Mesothelial cell of epicardium (in vitro differentiated cells): ENCODE data around the gene NGF. TPM values are rescaled to one million over a fixed set of nuclear protein-coding genes. Genes with fewer than 3 reads are reported as not detected.
"Not testable (repeated sequence)": the region's sequence is repeated elsewhere in the genome, so short reads cannot be mapped to it uniquely, and the experiment has no call there.

Experiments used
- DNase-seq, 2 experiments: peaks; one replicate each; pipeline ENCODE4 v3.0.0; 2021; ENCODE audit warnings: low spot score in 2 of 2; ENCODE audit not compliant: unreplicated experiment in 2 of 2
- H3K27ac Mint-ChIP-seq: 2 replicates; pipeline ENCODE4 v1.8.0; 2021; ENCODE audit warnings: mixed read lengths
- H3K27me3 Mint-ChIP-seq: 2 replicates; pipeline ENCODE4 v1.8.0; 2021; ENCODE audit warnings: low read depth, mixed read lengths
- H3K36me3 Mint-ChIP-seq: 2 replicates; pipeline ENCODE4 v1.8.0; 2021; ENCODE audit warnings: mixed read lengths
- H3K4me1 Mint-ChIP-seq: 2 replicates; pipeline ENCODE4 v1.8.0; 2021; ENCODE audit warnings: mixed read lengths
- H3K4me3 Mint-ChIP-seq: 2 replicates; pipeline ENCODE4 v1.8.0; 2021; ENCODE audit warnings: mild to moderate bottlenecking, moderate library complexity, mixed read lengths
- H3K9me3 Mint-ChIP-seq: 2 replicates; pipeline ENCODE4 v1.8.0; 2021; ENCODE audit warnings: mixed read lengths
- total RNA-seq: library from RNA; stranded (reverse); gene quantifications from 3 replicates; pipeline ENCODE4 v1.2.1, GENCODE V29; 2021
- TF ChIP-seq, protein P1 (sequence below): fragments of 200-600 bp; sonication (generic); IDR thresholded peaks from one replicate; pipeline ENCODE4 v1.5.0; 2021; ENCODE audit warnings: antibody characterized with exemption; ENCODE audit not compliant: unreplicated experiment

Gene NGF
- total RNA-seq, 1 donor from 2014 or later = 4.2 TPM

DNA sequence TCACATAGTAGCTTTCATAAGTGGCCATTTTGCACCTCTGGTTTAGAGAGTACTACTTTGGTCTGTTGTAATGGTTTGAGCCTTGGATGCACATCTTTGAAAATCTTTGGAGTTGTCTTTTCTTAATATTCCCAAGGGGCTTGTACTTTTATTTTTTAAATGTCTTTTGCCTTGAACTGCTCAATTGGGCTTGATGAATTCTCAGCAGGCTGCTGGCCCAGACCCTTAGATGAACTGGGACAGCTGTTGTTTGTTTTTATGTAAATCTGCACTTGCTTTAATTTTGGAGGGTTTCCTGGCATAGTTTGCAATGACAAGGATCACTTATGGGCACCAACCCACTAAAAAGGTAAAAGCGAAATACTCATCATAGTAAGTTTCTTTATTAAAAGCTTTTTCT, 24.9 kb downstream of the NGF start:
- H3K36me3 Mint-ChIP-seq = no peaks in the 10 kb centered on the region
- H3K27ac Mint-ChIP-seq = no peak overlapping the region
- no peaks in the 10 kb centered on the region for H3K9me3 Mint-ChIP-seq
- TF ChIP-seq, protein P1, sequence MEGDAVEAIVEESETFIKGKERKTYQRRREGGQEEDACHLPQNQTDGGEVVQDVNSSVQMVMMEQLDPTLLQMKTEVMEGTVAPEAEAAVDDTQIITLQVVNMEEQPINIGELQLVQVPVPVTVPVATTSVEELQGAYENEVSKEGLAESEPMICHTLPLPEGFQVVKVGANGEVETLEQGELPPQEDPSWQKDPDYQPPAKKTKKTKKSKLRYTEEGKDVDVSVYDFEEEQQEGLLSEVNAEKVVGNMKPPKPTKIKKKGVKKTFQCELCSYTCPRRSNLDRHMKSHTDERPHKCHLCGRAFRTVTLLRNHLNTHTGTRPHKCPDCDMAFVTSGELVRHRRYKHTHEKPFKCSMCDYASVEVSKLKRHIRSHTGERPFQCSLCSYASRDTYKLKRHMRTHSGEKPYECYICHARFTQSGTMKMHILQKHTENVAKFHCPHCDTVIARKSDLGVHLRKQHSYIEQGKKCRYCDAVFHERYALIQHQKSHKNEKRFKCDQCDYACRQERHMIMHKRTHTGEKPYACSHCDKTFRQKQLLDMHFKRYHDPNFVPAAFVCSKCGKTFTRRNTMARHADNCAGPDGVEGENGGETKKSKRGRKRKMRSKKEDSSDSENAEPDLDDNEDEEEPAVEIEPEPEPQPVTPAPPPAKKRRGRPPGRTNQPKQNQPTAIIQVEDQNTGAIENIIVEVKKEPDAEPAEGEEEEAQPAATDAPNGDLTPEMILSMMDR = no peak
- no peak for DNase-seq
- H3K4me1 Mint-ChIP-seq = peaks cover 15% of the 10 kb centered on the region
- H3K4me3 Mint-ChIP-seq = no peak overlapping the region
- H3K27me3 Mint-ChIP-seq = no peaks in the 10 kb centered on the region

DNA sequence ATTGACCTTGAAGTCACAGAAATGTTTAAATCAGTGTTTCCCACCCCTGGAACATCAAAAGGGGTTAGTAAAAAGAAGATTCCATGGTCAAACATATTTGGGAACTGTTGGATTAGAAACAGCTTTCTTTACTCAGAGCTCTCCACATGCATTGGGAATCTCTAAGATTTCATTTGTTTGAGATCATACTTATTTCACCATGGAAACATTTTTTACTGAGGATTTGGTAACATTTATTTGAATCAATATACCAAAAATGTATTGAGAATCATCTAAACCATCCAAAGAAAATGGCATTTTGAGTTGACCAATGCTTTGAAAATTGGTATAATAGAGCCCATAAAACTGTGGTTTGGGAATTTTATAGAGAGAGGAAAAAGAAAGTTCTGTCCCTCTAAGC, 25.3 kb downstream of the NGF start:
- Mint-ChIP-seq H3K36me3 (no peaks in the 10 kb centered on the region), H3K4me3 (no peak overlapping the region), H3K27ac (no peak overlapping the region), H3K9me3 (no peaks in the 10 kb centered on the region), H3K27me3 (no peaks in the 10 kb centered on the region), H3K4me1 (peaks cover 15% of the 10 kb centered on the region)
- no peak for DNase-seq
- TF ChIP-seq, protein P1 = no peak

DNA sequence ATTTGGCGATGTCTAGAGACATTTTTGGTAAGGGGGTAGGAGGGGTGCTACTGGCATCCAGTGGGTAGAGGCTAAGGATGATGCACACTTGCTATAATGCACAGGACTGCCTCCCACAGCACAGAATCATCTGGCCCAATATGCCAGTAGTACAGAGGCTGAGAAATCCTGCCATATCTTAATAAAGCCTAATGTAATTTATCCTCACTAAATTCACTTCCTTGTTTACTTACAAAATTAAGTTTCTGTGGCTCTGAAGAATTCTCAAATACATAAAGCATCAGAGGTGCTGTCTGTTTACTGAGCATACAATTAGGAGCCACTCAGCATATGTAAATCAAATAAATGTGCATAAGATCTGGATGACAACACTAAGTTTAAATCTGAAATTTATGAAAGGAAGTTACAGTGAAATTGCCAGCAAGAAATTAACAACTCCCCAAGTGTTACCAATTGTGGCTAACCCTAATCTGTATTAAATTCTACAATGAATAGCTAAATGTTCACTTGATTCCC, 26.5 kb downstream of the NGF start:
- no peak for DNase-seq
- Mint-ChIP-seq H3K27me3 (no peaks in the 10 kb centered on the region), H3K4me3 (no peak overlapping the region), H3K36me3 (no peaks in the 10 kb centered on the region), H3K9me3 (no peaks in the 10 kb centered on the region), H3K4me1 (peaks cover 15% of the 10 kb centered on the region), H3K27ac (no peak overlapping the region)
- TF ChIP-seq, protein P1 = no peak

DNA sequence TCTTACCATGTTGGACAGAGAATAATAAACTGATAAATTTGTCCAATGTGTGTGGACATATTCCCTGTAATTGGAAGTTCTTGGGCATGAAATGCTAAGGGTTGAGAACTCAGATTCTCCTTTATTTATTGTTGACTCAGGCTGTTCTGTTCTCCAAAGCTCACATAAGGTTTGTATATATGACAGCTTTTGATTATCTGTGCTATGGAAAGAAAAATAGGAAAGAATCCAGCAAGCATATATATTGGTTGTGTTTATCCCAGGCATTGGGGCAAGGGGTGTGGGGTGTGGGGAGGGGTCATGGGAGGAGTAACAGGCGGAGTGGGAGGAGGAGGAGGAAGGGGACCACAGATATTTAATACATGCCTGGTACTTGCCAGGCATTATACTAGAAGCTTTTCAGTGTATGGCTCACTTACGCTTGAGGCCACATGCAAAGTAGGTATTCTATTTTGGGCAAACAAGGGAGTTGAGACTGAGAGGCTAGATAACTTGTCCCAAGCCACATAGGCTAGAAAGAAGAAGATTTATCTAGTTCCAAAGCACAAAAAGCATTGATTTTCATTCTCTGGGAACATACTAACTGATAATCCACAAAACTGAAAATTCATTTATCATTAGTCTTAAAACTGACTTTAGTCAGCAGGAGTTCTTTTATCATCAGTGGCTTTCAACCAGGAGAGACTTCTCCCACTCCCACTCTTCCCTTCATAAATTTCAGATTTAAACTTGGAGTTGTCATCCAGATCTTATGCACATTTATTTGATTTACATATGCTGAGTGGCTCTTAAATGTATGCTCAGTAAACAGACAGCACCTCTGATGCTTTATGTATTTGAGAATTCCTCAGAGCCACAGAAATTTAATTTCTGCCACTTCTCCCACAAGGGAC, 27.2 kb downstream of the NGF start:
- TF ChIP-seq, protein P1 = no peak
- Mint-ChIP-seq H3K36me3 (no peaks in the 10 kb centered on the region), H3K4me3 (no peak overlapping the region), H3K27ac (no peak overlapping the region), H3K4me1 (peaks cover 15% of the 10 kb centered on the region), H3K9me3 (no peaks in the 10 kb centered on the region), H3K27me3 (no peaks in the 10 kb centered on the region)
- no peak for DNase-seq

DNA sequence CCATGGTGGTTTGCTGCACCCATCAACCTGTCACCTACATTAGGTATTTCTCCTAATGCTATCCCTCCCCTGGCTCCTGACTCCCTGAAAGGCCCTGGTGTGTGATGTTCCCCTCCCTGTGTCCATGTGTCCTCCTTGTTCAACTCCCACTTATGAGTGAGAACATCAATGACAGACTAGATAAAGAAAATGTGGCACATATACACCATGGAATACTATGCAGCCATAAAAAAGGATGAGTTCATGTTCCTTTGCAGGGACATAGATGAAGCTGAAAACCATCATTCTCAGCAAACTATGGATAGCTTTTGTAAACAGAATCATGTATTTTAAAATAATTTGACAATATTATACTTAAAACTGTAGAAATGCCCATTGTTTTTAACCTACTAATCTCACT, 28.5 kb downstream of the NGF start:
- not testable (repeated sequence) for H3K9me3 Mint-ChIP-seq, H3K4me3 Mint-ChIP-seq, DNase-seq, H3K4me1 Mint-ChIP-seq, H3K27me3 Mint-ChIP-seq, H3K36me3 Mint-ChIP-seq, H3K27ac Mint-ChIP-seq

DNA sequence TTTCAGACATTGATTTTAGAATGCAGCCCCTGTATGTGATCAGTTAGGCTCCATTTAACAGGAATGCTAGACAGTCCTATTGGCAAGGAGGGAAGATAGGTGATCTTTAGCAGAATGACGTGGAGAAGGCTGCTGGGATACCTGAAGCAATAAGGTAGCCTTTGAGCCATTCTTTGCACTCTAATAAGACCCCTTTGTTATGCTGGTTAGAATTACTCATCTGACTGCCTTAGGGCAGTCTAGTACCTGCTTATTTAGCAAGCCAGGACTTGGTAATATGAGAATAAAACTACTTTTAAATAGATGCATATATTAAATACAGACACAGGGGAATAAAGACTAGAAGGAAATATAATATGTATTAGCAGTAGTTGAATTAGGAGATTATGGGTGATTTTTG, 29.1 kb downstream of the NGF start:
- H3K4me1 Mint-ChIP-seq = peaks cover 3% of the 10 kb centered on the region
- no peaks in the 10 kb centered on the region for H3K27me3 Mint-ChIP-seq
- H3K27ac Mint-ChIP-seq = no peak overlapping the region
- no peaks in the 10 kb centered on the region for H3K36me3 Mint-ChIP-seq
- DNase-seq = no peak
- H3K9me3 Mint-ChIP-seq = no peaks in the 10 kb centered on the region
- TF ChIP-seq, protein P1 = no peak
- H3K4me3 Mint-ChIP-seq = no peak overlapping the region
